Motor neuron (in vitro differentiated cells): ENCODE data around the gene BTBD9. TPM values are rescaled to one million over a fixed set of nuclear protein-coding genes. Genes with fewer than 3 reads are reported as not detected.
A peak's percentile ranks its signal among the peaks of the same experiment; 100 is the strongest.

Source experiments
- ATAC-seq, 8 experiments: fragments of 200-7000 bp; cut with Tn5 transposase; replicated peaks in 6 of 8; 2 replicates each; pipeline ENCODE4 v1.8.0; 2021; ENCODE audit warnings: mild to moderate bottlenecking in 8 of 8, moderate library complexity in 8 of 8
- H3K27ac ChIP-seq, 2 donors: fragments of 250-450 bp; sonication (Bioruptor Pico); 2 replicates each; pipeline ENCODE4 v1.9.0; 2021; ENCODE audit warnings: antibody characterized with exemption in 2 of 2, mild to moderate bottlenecking in 2 of 2, moderate library complexity in 1 of 2
- H3K4me1 ChIP-seq, 2 donors: fragments of 250-450 bp; sonication (Bioruptor Pico); replicated peaks in 1 of 2; 2 replicates each; pipeline ENCODE4 v1.6.1; 2021; ENCODE audit warnings: antibody characterized with exemption in 2 of 2, mild to moderate bottlenecking in 2 of 2, moderate library complexity in 1 of 2
- H3K4me3 ChIP-seq, 5 donors: fragments of 250-450 bp; sonication (Bioruptor Pico); 2 replicates each; pipeline ENCODE4 v1.9.0; 2021; ENCODE audit warnings: antibody characterized with exemption in 5 of 5, mild to moderate bottlenecking in 5 of 5, moderate library complexity in 4 of 5
- WGBS, 10 experiments: fragments of 450-650 bp; shearing (Covaris generic); methylation state at CpG; one replicate each; pipeline ENCODE4 v1.0.0; 2022; 5-methylcytosine and 5-hydroxymethylcytosine counted together
- in situ Hi-C, 9 experiments: fragments of 400-800 bp; cut with MboI; loops; one replicate each; pipeline ENCODE4 v1.15.0; 2021; ENCODE audit warnings: low sequenced_read_pairs in 9 of 9, low pct_unique_long_range_greater_than_20kb in 2 of 9; ENCODE audit not compliant: unreplicated experiment in 9 of 9
- total RNA-seq, 8 experiments: library from RNA; unstranded; fragments of 300-600 nt; gene quantifications; 2 replicates each; pipeline versions ENCODE4 v1.2.3 to v1.2.4, GENCODE V29; 2022

The BTBD9 gene
- total RNA-seq, 8 experiments from 2014 or later = 3.8 to 13.0 (median 9.0) TPM

GRCh38 chr6:38339914-38340313, 299.8 kb downstream of the BTBD9 start:
- H3K4me1 ChIP-seq = peaks cover 0 to 6% of the 10 kb centered on the region in 2 donors
- 83 to 100% (median 95%) methylated on average over 1 to 3 of the region's 3 CpGs for WGBS, 10 experiments
- H3K4me3 ChIP-seq = no peak overlapping the region
- no peak overlapping the region for H3K27ac ChIP-seq
- in situ Hi-C loops = no loop called here
- ATAC-seq = no peak

DNA sequence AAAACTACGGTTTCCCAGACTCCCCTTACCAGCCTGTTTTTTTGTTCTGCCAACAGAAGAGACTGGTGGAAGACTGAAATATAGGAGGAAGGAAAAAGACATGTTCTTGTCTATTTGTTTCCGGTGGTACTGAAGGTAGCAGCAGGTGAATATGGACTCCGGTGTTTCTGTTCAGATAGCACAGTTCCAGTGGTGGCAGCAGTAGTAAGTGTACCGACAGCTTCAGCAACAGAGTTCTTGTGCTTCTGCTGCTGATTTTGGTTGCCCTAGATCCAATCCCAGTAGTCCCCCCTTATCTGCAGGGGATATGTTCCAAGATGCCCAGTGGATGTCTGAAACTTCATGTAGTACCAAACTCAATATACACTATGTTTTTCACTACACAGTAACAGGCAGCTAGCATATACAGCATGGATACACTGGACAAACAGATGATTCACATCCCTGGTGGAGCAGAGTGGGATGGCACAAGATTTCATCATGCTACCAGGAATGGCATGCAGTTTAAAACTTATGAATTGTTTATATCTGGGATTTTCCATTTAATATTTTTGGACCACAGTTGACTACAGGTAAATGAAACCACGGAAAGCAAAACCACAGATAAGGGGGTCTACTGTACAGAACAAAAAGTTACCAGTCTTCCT, 301.8 kb downstream of the BTBD9 start:
- in situ Hi-C loops = no loop called here
- peaks cover 0 to 6% of the 10 kb centered on the region in 2 donors for H3K4me1 ChIP-seq
- H3K4me3 ChIP-seq = no peak overlapping the region
- ATAC-seq = peak; percentile 45 to 94 (median 70)
- WGBS, 10 experiments = 82 to 100% (median 95%) methylated on average over 1 to 5 of the region's 5 CpGs; no CpG with 5 or more reads in 2 of the 10 experiments
- no peak overlapping the region for H3K27ac ChIP-seq

GRCh38 chr6:38336922-38337321, 302.8 kb downstream of the BTBD9 start:
- Histone ChIP-seq H3K27ac (no peak overlapping the region), H3K4me1 (peaks cover 0 to 6% of the 10 kb centered on the region in 2 donors), H3K4me3 (no peak overlapping the region)
- in situ Hi-C loops = no loop called here
- 86 to 100% (median 100%) methylated on average over 1 of the region's 1 CpG; no CpG with 5 or more reads in 4 of the 10 experiments for WGBS, 10 experiments
- ATAC-seq = no peak

DNA sequence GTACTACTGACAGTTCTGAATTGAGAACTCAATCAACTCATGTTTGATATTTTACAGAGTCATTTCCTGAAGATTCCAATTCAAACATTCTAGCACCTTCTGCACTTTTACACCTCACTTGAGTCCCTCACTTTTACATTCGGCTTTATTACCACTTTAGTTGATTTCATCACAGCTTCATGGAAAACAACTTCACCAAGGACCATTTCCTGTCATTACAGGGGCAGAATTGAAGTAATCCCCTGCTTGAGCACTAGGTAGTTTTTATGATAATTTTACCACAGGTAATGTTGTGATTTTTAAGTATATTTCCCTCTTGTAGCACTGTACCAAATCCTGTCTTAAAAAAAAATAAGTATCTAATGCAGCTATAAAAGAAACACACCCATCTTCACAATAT, 312.9 kb downstream of the BTBD9 start:
- H3K4me3 ChIP-seq = no peak overlapping the region
- in situ Hi-C loops = no loop called here
- no peak overlapping the region for H3K27ac ChIP-seq
- 60 to 100% (median 100%) methylated on average over 1 of the region's 1 CpG; no CpG with 5 or more reads in 3 of the 10 experiments for WGBS, 10 experiments
- peaks cover 10 to 21% of the 10 kb centered on the region in 2 donors for H3K4me1 ChIP-seq
- no peak for ATAC-seq

- peak in 3 of 8 experiments; percentile 62 to 79 (median 63) for ATAC-seq
- Histone ChIP-seq H3K4me3 (no peak overlapping the region), H3K4me1 (peaks cover 32 to 39% of the 10 kb centered on the region in 2 donors), H3K27ac (no peak overlapping the region)
- WGBS, 10 experiments = 17 to 80% (median 27%) methylated on average over 1 of the region's 1 CpG; no CpG with 5 or more reads in 2 of the 10 experiments
- in situ Hi-C loops = no loop called here
These were observed 316.5 kb downstream of the BTBD9 start for GRCh38 chr6:38323216-38323615.

GRCh38 chr6:38322138-38322537, 317.6 kb downstream of the BTBD9 start:
- Histone ChIP-seq H3K27ac (no peak overlapping the region), H3K4me3 (no peak overlapping the region), H3K4me1 (peaks cover 32 to 39% of the 10 kb centered on the region in 2 donors)
- in situ Hi-C loops = no loop called here
- 81 to 100% (median 90%) methylated on average over 1 to 2 of the region's 2 CpGs; no CpG with 5 or more reads in 3 of the 10 experiments for WGBS, 10 experiments
- no peak for ATAC-seq

DNA sequence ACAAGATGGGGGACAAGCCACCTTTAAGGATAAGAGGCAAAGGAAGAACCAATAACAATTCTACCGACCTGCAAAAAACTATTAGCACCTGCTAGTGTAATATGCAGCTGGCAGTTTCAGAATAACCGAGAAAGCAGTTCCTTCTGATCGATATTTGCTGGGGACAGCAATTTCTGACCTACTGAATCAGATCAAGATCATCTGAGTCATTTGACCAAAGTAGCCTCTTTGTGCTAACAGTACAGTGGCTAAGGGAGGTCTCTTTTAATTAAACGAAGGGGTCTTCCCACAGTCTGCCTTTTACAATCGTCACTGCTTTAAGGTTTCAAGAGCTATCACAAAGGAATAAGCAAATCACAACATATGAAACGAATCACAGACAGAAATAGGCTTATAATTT, 318.9 kb downstream of the BTBD9 start:
- Histone ChIP-seq H3K4me3 (no peak overlapping the region), H3K27ac (peak overlapping the region in 1 of 2 donors; percentile 53), H3K4me1 (peaks cover 32 to 39% of the 10 kb centered on the region in 2 donors)
- 50 to 87% (median 79%) methylated on average over 1 to 5 of the region's 6 CpGs for WGBS, 10 experiments
- in situ Hi-C loops = no loop called here
- ATAC-seq = peak in 3 of 8 experiments; percentile 38 to 47 (median 38)

- Histone ChIP-seq H3K4me3 (no peak overlapping the region), H3K4me1 (peaks cover 32 to 39% of the 10 kb centered on the region in 2 donors), H3K27ac (peak overlapping the region in 1 of 2 donors; percentile 53)
- ATAC-seq = peak in 4 of 8 experiments; percentile 4 to 54 (median 26)
- 0 to 70% (median 40%) methylated on average over 1 to 3 of the region's 3 CpGs; no CpG with 5 or more reads in 1 of the 10 experiments for WGBS, 10 experiments
- in situ Hi-C loops = no loop called here
These were observed 319.4 kb downstream of the BTBD9 start for GRCh38 chr6:38320358-38320757.

GRCh38 chr6:38319256-38320212, 320.2 kb downstream of the BTBD9 start:
- Histone ChIP-seq H3K27ac (no peak overlapping the region), H3K4me1 (peaks cover 32 to 39% of the 10 kb centered on the region in 2 donors), H3K4me3 (no peak overlapping the region)
- in situ Hi-C loops = no loop called here
- ATAC-seq = peak in 5 of 8 experiments; percentile 12 to 97 (median 95)
- WGBS, 10 experiments = 0 to 83% (median 68%) methylated on average over 1 to 7 of the region's 11 CpGs; no CpG with 5 or more reads in 2 of the 10 experiments

DNA sequence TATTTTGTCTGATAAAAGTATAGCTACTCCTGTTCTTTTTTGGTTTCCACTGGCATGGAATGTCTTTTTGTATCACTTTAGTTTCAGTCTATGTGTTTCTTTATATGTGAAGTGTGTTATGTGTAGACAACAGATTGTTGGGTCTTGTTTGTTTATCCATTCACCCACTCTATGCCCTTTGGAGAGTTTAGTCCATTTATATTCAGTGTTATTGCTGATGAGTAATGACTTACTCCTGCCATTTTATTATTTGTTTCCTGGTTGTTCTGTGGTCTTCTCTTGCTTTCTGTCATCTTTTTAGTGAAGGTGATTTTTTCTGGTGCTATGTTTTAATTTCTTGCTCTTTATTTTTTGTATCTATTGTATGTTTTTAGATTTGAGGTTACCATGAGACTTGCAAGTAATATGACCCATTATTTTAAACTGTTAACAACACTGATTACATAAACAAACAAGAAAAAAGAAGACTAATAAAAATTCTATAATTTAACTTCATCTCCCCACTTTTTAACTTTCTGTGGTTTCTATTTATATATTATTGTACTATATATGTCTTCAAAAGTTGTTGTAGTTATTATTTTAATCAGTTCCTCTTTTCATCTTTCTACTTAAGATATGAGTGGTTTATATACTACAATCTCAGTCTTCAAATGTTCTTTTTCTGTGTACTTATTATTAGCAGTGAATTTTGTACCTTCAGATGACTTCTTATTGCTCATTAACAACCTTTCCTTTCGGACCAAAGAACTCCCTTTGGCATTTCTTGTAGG, 323.4 kb downstream of the BTBD9 start:
- WGBS, 10 experiments = 80 to 100% (median 91%) methylated on average over 1 of the region's 1 CpG; no CpG with 5 or more reads in 1 of the 10 experiments
- H3K27ac ChIP-seq = no peak overlapping the region
- in situ Hi-C loops = no loop called here
- H3K4me3 ChIP-seq = no peak overlapping the region
- H3K4me1 ChIP-seq = peaks cover 15 to 16% of the 10 kb centered on the region in 2 donors
- no peak for ATAC-seq

DNA sequence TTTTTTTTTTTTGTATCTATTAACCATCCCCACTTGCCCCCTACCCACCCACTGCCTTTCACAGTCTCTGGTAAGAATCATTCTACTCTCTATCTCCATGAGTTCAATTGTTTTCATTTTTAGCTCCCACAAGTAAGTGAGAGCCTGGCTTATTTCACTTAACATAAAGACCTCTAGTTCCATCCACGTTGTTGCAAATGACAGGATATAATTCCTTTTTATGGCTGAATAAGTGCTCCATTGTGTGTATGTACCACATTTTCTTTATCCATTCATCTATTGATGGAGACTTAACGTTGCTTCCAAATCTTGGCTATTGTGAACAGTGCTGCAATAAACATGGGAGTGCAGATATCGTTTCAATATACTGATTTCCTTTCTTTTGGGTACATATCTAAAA, 328.5 kb downstream of the BTBD9 start:
- Histone ChIP-seq H3K4me3 (no peak overlapping the region), H3K4me1 (peaks cover 8 to 23% of the 10 kb centered on the region in 2 donors), H3K27ac (no peak overlapping the region)
- 0 to 100% (median 60%) methylated on average over 1 to 3 of the region's 3 CpGs; no CpG with 5 or more reads in 1 of the 10 experiments for WGBS, 10 experiments
- in situ Hi-C loops = no loop called here
- peak in 1 of 8 experiments; percentile 16 for ATAC-seq

GRCh38 chr6:38310061-38310460, 329.7 kb downstream of the BTBD9 start:
- ATAC-seq = no peak
- no peak overlapping the region for H3K27ac ChIP-seq
- peaks cover 9 to 32% of the 10 kb centered on the region in 2 donors for H3K4me1 ChIP-seq
- in situ Hi-C loops = no loop called here
- 60 to 100% (median 96%) methylated on average over 1 to 5 of the region's 5 CpGs; no CpG with 5 or more reads in 1 of the 10 experiments for WGBS, 10 experiments
- H3K4me3 ChIP-seq = no peak overlapping the region
